NB4 (cell line): ENCODE results near the gene RBM47.
A peak's percentile ranks its signal among the peaks of the same experiment; 100 is the strongest.

ENCODE experiments used
- DNase-seq: peaks from one replicate; pipeline ENCODE4 v3.0.0; 2010; ENCODE audit warnings: low read depth
- H3K4me3 ChIP-seq: one replicate; pipeline ENCODE4 v1.5.1; 2011; ENCODE audit warnings: mild to moderate bottlenecking, low read depth, low read length, moderate library complexity
- CTCF ChIP-seq: IDR thresholded peaks from one replicate; pipeline ENCODE4 v1.5.1; 2012; ENCODE audit warnings: low read depth, low read length
- MYC ChIP-seq: IDR thresholded peaks from 2 replicates; pipeline ENCODE4 v1.6.1; 2011; ENCODE audit warnings: low read depth, low read length
- POLR2A ChIP-seq: IDR thresholded peaks from 2 replicates; pipeline ENCODE4 v1.6.1; 2011; ENCODE audit warnings: mild to moderate bottlenecking; ENCODE audit not compliant: insufficient read length; ENCODE audit errors: extremely low read depth
- TF ChIP-seq, protein P1 (sequence below): IDR thresholded peaks from 2 replicates; pipeline ENCODE4 v1.6.1; 2011; ENCODE audit warnings: low read depth, low read length

Gene RBM47

DNA sequence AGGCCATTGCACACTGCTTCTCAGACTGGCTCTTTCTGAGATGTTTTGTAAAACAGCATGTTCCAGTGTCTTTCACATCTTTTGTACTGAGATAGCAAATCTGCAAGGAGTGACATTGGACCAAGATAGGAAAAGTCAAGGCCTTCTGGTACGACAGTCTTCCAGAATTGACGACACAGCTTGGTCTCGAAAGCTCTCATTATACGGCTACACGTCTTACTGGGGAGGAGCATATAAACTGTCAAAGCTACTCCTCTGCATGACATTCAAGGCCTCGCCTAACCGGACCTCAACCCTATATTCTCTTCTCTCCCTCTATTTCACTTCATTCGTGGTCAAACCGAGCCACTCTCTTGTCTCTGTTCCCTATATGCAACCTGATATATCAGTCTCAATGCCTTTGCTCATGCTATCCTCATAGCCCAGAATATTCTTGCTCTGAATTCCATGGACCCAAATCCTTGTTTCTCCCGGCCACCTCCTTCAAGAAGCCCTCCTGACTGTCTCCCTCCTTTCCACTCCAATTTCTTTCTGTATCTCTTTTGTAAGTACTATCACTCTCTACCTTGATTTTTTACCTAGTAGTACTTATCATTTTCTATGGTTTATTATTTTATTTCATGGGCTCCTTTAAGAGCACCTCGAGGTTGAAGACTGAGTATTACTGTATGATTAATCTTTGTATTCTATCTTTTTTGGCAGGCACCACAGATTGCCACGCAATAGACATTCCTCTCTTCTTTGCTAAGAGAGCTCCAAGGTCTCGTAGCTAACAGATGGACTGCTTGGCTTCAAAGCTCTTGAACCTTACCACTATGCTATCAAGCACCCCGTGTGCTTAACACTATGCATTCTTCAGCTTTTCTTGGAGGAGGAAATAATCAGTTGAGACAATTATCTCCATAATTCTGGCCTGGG is 35.1 kb downstream of the RBM47 start:
- H3K4me3 ChIP-seq, result no peak overlapping the region
- DNase-seq, result no peak
- no peak for TF ChIP-seq MYC
- TF ChIP-seq, protein P1, sequence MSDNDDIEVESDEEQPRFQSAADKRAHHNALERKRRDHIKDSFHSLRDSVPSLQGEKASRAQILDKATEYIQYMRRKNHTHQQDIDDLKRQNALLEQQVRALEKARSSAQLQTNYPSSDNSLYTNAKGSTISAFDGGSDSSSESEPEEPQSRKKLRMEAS, result no peak
- TF ChIP-seq POLR2A, result no peak
- no peak for TF ChIP-seq CTCF

DNA sequence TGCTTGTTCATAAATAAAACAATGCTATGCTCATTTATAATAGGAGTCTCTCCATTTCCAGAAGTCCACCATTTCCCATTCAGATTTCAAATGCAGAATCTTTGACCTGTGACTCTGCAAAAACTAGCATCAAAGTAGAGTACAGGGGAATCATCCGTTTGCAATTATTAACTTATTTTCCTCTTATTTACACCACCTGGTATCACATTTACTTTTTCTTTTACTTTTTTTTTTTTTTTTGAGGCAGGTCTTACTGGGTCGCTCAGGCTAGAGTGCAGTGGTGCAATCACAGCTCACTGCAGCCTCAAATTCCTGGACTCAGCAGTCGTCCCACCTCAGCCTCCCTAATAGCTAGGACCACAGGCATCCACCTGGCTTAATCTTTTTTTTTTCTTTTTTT is 37.6 kb downstream of the RBM47 start:
- no peak overlapping the region for H3K4me3 ChIP-seq
- TF ChIP-seq, protein P1, result no peak
- TF ChIP-seq CTCF (no peak), POLR2A (no peak), MYC (no peak)
- DNase-seq, result no peak

- peak; percentile 73 for DNase-seq
- no peak overlapping the region for H3K4me3 ChIP-seq
These were observed 41.8 kb downstream of the RBM47 start for GRCh38 chr4:40587826-40588225.

DNA sequence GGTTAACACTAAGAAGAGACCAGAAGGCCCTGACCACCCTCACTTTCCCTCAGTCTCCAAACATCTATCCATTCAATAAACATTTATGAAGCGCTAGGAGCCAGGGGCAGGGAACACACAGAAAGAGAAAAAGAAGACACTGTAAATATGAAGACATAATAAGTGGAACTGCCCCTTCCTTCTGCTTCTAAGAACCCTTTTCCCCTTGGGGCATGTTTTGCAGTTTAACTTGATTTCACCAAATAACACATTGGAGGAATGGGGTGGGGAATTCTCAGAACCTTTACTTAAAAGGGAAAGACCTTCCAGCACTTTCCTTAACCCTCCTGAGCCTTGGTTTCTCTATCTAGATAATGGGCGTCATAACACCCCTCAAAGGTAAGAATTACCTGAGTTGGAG is 42.3 kb downstream of the RBM47 start:
- TF ChIP-seq CTCF, result no peak
- no peak for TF ChIP-seq POLR2A
- no peak for TF ChIP-seq MYC
- TF ChIP-seq, protein P1, result no peak

More at GRCh38 chr4:40587826-40588225, 41.8 kb downstream of the RBM47 start:
- TF ChIP-seq CTCF (no peak), POLR2A (no peak), MYC (peak; percentile 12; the same call in 1 of the 2 replicates)
- TF ChIP-seq, protein P1, result peak; percentile 25; the same call in 1 of the 2 replicates

GRCh38 chr4:40586729-40587128 is 42.9 kb downstream of the RBM47 start:
- no peak overlapping the region for H3K4me3 ChIP-seq
- TF ChIP-seq CTCF (no peak), POLR2A (no peak), MYC (no peak)
- TF ChIP-seq, protein P1, result no peak
- DNase-seq, result no peak

More for the DNA sequence above, 42.3 kb downstream of the RBM47 start:
- H3K4me3 ChIP-seq, result no peak overlapping the region
- no peak for DNase-seq
